ENCODE data around the gene SPAG6.

Gene SPAG6

GRCh38 chr10:22321924-22322640 lies 23.2 kb upstream of the SPAG6 start:
- no peak for DNase-seq (ENCODE audit: low read depth)

DNA sequence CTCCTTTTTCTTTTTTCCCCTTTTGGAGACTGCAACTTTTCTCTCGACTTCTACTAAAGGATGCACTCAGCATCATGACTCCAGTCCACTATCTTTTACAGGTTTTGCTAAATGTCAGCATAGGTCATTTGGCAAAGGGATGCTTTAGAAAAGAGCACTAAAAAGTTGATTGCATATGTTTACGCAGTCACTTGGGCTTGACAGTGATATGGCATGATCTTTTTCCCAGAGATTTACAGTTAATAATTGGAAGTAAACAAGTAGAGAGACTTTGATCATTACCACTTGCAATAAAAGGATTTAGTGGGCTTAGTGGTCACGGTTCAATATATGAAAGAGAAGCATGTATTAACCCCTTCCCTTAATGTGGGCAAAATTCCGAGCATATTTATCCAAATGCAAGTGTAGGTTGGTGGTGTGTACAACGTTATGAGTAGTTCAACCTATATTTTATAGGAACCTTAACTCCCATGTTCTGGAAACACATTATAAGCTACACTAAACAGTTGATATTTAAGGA lies 22.6 kb upstream of the SPAG6 start:
- no peak for DNase-seq (ENCODE audit: low read depth)

DNA sequence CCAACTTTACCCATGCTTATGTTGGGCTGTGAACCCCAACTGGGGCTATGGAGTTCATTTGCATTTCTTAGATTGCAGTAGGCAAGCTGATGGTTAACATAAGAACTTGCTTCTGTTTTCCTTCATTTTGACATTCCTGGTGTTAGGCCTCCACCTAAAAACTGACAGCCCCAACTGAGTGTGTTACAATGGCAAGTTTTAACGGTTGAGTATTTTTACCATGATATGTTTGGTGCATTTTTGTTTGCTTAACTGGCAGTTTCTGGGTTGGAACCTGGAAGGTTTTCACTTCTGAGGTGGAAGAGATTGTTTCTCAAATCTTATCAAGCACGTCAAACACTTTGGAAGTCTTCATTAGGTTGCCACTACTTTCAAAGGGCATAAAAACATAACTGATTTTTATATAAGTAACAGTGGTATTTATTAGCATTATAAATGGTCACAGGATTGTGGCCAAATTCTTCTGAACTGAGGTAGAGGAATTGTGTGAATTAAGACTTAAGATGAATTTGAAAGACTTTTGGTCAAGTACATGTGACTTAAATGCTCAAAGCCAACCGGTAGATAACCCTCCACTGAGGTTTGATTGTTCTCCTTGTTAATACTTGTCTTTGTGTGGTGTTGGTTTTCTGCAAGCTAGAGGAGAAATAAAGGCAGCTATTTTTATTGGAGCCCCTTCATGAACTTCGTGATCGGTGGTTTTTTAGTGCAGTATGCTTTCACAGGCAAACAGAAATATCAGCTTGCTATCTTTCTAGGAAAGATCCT lies 21.6 kb upstream of the SPAG6 start:
- DNase-seq (ENCODE audit: low read depth): no peak

DNA sequence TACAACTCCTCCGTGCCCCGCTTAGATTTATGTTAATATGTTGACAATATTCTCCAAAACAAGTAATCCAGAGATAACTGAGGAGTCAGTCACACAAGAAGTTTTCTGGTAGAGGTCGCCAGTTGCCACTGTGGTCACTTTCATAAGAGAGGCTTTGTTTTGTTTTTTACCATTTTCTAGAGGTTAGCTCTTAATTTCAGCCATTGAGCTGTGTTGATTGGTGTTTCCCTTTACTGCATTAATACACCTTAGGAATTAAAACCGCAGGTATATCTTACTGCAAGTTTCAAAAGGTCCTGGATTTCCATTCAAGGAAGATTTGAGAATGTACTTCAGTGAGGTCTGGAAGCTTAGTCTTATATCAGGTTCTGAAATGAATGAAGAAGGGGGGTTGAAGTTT lies 20.9 kb upstream of the SPAG6 start:
- no peak for DNase-seq (ENCODE audit: low read depth)

GRCh38 chr10:22324893-22325271 lies 20.4 kb upstream of the SPAG6 start:
- no peak for DNase-seq (ENCODE audit: low read depth)

- DNase-seq (ENCODE audit: low read depth): peak; percentile 65
These were observed 19.8 kb upstream of the SPAG6 start for GRCh38 chr10:22325272-22326144.

DNA sequence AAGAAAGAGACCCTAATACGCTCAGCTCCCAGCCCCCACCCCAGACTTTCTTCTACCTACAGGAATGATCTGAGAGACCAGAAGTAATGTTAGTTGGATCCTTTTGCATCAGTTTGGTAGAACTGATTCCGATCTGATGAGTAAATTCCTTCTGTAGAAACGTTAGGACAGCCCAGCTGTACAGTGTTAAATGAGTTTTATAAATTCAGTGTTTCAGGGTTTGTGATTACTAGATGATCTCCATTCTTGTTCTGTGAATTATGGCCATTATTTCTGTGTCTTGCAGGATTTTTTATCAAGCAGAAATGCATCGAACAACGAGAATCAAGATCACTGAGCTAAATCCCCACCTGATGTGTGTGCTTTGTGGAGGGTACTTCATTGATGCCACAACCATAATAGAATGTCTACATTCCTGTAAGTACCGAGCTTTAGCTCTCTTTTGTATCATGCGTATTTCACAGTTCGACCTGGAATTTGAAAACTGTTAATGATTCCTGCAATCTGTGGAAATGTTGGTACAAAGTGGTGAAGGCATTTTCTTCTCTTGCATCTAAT lies 19.1 kb upstream of the SPAG6 start:
- DNase-seq (ENCODE audit: low read depth): no peak

DNA sequence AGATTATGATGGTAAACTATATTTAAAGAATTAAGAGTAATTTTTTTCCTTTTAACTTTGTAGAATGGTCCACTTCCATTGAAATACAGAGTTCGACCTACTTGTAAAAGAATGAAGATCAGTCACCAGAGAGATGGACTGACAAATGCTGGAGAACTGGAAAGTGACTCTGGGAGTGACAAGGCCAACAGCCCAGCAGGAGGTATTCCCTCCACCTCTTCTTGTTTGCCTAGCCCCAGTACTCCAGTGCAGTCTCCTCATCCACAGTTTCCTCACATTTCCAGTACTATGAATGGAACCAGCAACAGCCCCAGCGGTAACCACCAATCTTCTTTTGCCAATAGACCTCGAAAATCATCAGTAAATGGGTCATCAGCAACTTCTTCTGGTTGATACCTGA lies 16.1 kb upstream of the SPAG6 start:
- DNase-seq (ENCODE audit: low read depth): no peak

- DNase-seq (ENCODE audit: low read depth): no peak
These were observed 13.1 kb upstream of the SPAG6 start for GRCh38 chr10:22332116-22332692.

DNA sequence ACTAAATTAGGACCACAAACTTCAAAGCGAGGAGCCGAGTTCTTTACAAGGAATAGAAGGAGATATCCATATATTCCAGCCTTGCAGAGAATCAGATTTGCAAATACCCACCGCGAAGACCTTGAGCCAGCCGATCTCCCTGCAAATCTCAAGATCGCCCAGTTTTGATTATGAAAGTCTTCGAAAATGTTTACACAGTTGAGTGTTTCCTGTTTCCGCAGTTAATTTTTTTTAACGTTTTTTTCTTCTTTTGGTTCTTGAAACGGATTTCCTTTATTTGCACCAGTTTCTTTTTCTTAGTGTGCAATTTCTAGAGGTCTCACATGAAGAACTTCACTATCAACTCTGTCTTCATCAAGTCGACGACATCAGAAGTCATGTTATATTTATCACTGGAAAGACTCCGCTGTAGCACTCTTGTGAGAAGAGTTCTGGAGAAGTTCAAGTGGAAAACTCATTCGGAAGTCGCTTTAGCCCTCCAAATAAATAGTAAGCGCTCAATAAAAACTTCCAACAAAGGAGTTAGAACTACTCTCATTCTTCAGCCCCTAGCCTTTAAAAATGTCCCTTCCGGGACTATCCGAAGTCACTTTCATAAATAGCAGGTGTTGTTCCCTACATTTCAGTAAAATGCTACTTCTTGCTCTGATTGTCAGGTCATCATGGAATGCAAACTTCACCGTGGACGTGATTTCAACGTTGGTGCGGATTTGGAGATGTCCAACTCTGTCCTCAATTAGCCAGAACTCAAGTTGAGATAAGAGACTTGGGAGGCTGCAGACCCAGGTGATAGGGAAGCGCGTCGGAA lies 11.9 kb upstream of the SPAG6 start:
- DNase-seq (ENCODE audit: low read depth): no peak

DNA sequence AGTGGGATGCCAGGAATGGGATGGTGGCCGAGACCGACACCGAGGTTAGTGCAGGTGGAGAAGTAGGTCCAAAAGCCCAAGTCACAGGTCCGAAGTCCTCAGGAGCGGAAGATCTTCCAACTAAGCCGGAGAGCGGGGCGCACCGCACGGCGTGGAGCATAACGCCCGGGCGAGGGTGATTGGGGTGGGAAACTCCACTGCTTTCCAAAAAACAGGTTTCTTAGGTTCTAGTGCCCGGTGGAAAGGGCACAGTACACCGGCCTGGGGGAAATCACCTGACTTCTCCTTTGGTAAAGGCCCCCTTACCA lies 11.4 kb upstream of the SPAG6 start:
- DNase-seq (ENCODE audit: low read depth): no peak

DNA sequence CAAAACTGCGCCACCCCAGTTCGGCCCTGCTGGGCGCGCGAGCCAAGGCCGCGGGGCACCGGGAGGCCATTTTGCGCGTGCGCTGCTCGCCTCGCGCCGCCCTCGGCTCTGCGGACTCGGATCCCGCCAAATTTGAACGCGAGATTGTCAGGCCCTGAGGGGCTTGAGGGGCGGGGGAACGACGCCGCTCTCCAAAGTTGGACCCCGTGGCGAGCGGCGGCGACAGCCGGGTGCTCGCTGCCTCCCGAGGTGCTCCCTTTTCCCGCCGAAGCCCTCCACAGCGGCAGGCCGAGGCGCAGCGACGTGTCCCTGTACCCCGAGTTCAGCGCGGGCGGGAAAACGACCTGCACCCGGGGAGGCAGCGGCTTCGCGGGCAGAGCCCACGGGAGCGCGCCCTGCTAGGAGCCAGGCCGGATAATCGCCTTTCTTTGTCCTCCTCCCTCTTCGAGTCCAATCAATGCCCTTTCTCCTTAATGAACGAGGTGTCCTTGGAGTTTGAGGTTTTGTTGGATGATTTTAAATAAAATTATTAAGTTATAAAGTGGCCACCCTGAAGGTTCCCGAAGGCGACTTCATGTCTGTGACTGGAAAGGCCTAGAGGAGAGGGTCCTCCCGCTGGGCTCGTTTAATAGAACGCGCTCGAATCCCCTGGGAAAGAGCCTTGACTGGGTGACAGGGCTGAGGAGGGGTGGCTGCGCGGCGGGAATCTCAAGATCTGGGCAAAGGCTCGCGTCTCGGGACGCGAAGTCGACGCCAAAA lies 10.7 kb upstream of the SPAG6 start:
- no peak for DNase-seq (ENCODE audit: low read depth)

GRCh38 chr10:22335173-22335933 lies 9.9 kb upstream of the SPAG6 start:
- DNase-seq (ENCODE audit: low read depth): no peak

- DNase-seq (ENCODE audit: low read depth): no peak
These were observed 7.0 kb upstream of the SPAG6 start for GRCh38 chr10:22338185-22338900.

- DNase-seq (ENCODE audit: low read depth): no peak
These were observed 6.4 kb upstream of the SPAG6 start for GRCh38 chr10:22338931-22339330.

GRCh38 chr10:22339761-22340328 lies 5.5 kb upstream of the SPAG6 start:
- DNase-seq (ENCODE audit: low read depth): no peak

GRCh38 chr10:22340329-22341189 lies 4.7 kb upstream of the SPAG6 start:
- no peak for DNase-seq (ENCODE audit: low read depth)

Measured in activated T-helper 1 cell treated with Interleukin-2 at 50 U/mL for 16 hours (primary cell).